HCT116 (cell line): ENCODE measurements around the gene SELENOM. TPM values are rescaled to one million over a fixed set of nuclear protein-coding genes. Genes with fewer than 3 reads are reported as not detected.

ENCODE experiments used
- ATAC-seq: fragments of 200-7000 bp; cut with Tn5 transposase; 2 replicates; pipeline ENCODE4 v1.9.1; 2020; ENCODE audit warnings: mild to moderate bottlenecking, moderate library complexity
- BruUV-seq: library from RNA; stranded (reverse); fragments of 400-500 nt; replicated peaks from 2 replicates; lab custom pipeline; 2021; lab: Mats Ljungman, UMichigan
- CTCF ChIA-PET: fragments of 300-600 bp; sonication (Branson Sonifier 250); formaldehyde crosslinking; loops from one replicate; lab custom pipeline; 2021; ENCODE audit warnings: antibody characterized with exemption; lab: Charles Lee
- POLR2A ChIA-PET: fragments of 300-600, 350-600 bp; sonication (Branson Sonifier 250); formaldehyde crosslinking; loops from one replicate; lab custom pipeline; 2021; ENCODE audit warnings: antibody characterized with exemption; lab: Charles Lee
- RAD21 ChIA-PET, 2 experiments: fragments of 300-600 bp; sonication (Branson Sonifier 250); formaldehyde crosslinking; loops; one replicate each; lab custom pipeline; 2023; ENCODE audit warnings: low total read pairs in 2 of 2; ENCODE audit not compliant: uncharacterized antibody in 2 of 2, unreplicated experiment in 2 of 2, low non-redundant PET in 1 of 2; lab: Charles Lee
- DNase-seq: peaks from one replicate; pipeline ENCODE4 v3.0.0-alpha.2; 2010; ENCODE audit warnings: low read depth, low spot score
- H2AFZ ChIP-seq: fragments of 200-600 bp; shearing (Covaris generic), sonication (generic); 2 replicates; pipeline ENCODE4 v1.6.1; 2017; ENCODE audit warnings: low read depth, mixed run types, mixed read lengths, antibody characterized with exemption, low read length; ENCODE audit not compliant: poor library complexity, severe bottlenecking
- H3K27ac ChIP-seq: 2 replicates; pipeline ENCODE4 v1.5.1; 2012; ENCODE audit warnings: low read depth, low read length
- H3K27me3 ChIP-seq: fragments of 200-600 bp; sonication (generic); 2 replicates; pipeline ENCODE4 v1.6.1; 2016; ENCODE audit warnings: mixed run types, low read length, mixed read lengths; ENCODE audit not compliant: insufficient read depth
- H3K36me3 ChIP-seq, 2 experiments: fragments of 200-500 bp in 1 of 2; fragments of 200-600 bp in 1 of 2; sonication (Bioruptor generic) in 1 of 2; sonication (generic) in 1 of 2; 2 replicates each; pipeline versions ENCODE4 v1.5.1 to v1.6.1; 2014 to 2016; ENCODE audit warnings: low read length in 2 of 2, inconsistent platforms in 1 of 2, mixed read lengths in 1 of 2, mixed run types in 1 of 2; ENCODE audit not compliant: insufficient read depth in 2 of 2, control insufficient read depth in 1 of 2
- H3K4me1 ChIP-seq, 2 experiments: fragments of 200-600 bp in 1 of 2; sonication (generic) in 1 of 2; 2 replicates each; pipeline versions ENCODE4 v1.5.1 to v1.6.1; 2012 to 2017; ENCODE audit warnings: low read length in 2 of 2, inconsistent platforms in 1 of 2, mild to moderate bottlenecking in 1 of 2, mixed read lengths in 1 of 2, mixed run types in 1 of 2, moderate library complexity in 1 of 2; ENCODE audit not compliant: insufficient read depth in 2 of 2, control insufficient read depth in 1 of 2
- H3K4me2 ChIP-seq: fragments of 200-600 bp; sonication (generic); 2 replicates; pipeline ENCODE4 v1.6.1; 2017; ENCODE audit warnings: mixed run types, low read length, mixed read lengths
- H3K4me3 ChIP-seq, 2 experiments: fragments of 200-600 bp in 1 of 2; sonication (generic) in 1 of 2; replicated peaks in 1 of 2; 2 replicates each; pipeline ENCODE4 v1.5.1; 2011 to 2016; ENCODE audit warnings: low read length in 2 of 2, control low read depth in 1 of 2, low read depth in 1 of 2, mild to moderate bottlenecking in 1 of 2, mixed read lengths in 1 of 2, mixed run types in 1 of 2
- H3K79me2 ChIP-seq: fragments of 200-600 bp; sonication (generic); 2 replicates; pipeline ENCODE4 v1.6.1; 2017; ENCODE audit warnings: mild to moderate bottlenecking, mixed run types, low read length, moderate library complexity, mixed read lengths; ENCODE audit not compliant: insufficient read depth
- H3K9ac ChIP-seq: fragments of 200-600 bp; sonication (generic); 2 replicates; pipeline ENCODE4 v1.6.1; 2016; ENCODE audit warnings: low read length, mixed read lengths
- H3K9me2 ChIP-seq: fragments of 200-600 bp; sonication (generic), shearing (Covaris generic); 2 replicates; pipeline ENCODE4 v1.6.1; 2017; ENCODE audit warnings: mixed run types, mild to moderate bottlenecking, moderate library complexity; ENCODE audit not compliant: insufficient read depth
- H3K9me3 ChIP-seq, 2 experiments: fragments of 200-500 bp in 1 of 2; fragments of 200-600 bp in 1 of 2; sonication (Bioruptor generic) in 1 of 2; sonication (generic) in 1 of 2; 2 replicates each; pipeline ENCODE4 v1.6.1; 2014 to 2017; ENCODE audit warnings: low read length in 2 of 2, mixed read lengths in 2 of 2, inconsistent platforms in 1 of 2, low read depth in 1 of 2, mild to moderate bottlenecking in 1 of 2, mixed run types in 1 of 2, moderate library complexity in 1 of 2; ENCODE audit not compliant: control insufficient read depth in 1 of 2, insufficient read depth in 1 of 2
- H4K20me1 ChIP-seq: fragments of 200-600 bp; sonication (generic), shearing (Covaris generic); 2 replicates; pipeline ENCODE4 v1.6.1; 2017; ENCODE audit warnings: mixed run types, mild to moderate bottlenecking, moderate library complexity; ENCODE audit not compliant: insufficient read depth
- CEBPB ChIP-seq: IDR thresholded peaks from 2 replicates; pipeline ENCODE4 v1.6.1; 2012; ENCODE audit warnings: low read depth
- POLR2A ChIP-seq: IDR thresholded peaks from 2 replicates; pipeline ENCODE4 v1.7.0; 2011; ENCODE audit warnings: borderline replicate concordance; ENCODE audit not compliant: insufficient read depth, insufficient read length; ENCODE audit errors: extremely low read depth
- POLR2AphosphoS5 ChIP-seq: IDR thresholded peaks from 2 replicates; pipeline ENCODE4 v1.6.1; 2011; ENCODE audit warnings: mild to moderate bottlenecking, low read depth, low read length, moderate library complexity
- SRF ChIP-seq: IDR thresholded peaks from 2 replicates; pipeline ENCODE4 v1.6.1; 2012; ENCODE audit warnings: low read depth
- TCF7L2 ChIP-seq: IDR thresholded peaks from 2 replicates; pipeline ENCODE4 v1.7.0; 2011; ENCODE audit warnings: borderline replicate concordance, inconsistent platforms; ENCODE audit not compliant: insufficient read depth, insufficient read length; ENCODE audit errors: extremely low read depth
- ZFX ChIP-seq: fragments of 450-650 bp; IDR thresholded peaks from 2 replicates; pipeline ENCODE4 v1.6.1; 2017
- intact Hi-C: fragments of 100-400 bp; cut with micrococcal nuclease; formaldehyde crosslinking; loops from 2 replicates; pipeline ENCODE4 v1.10.0; 2022
- total RNA-seq: library from RNA; stranded (reverse); gene quantifications from one replicate; pipeline ENCODE4 v1.2.1, GENCODE V29; 2021; ENCODE audit not compliant: unreplicated experiment
- TF ChIP-seq, protein P1 (sequence below): IDR thresholded peaks from 2 replicates; pipeline ENCODE4 v1.6.1; 2011; ENCODE audit warnings: mild to moderate bottlenecking, low read length, moderate library complexity; ENCODE audit not compliant: insufficient replicate concordance; ENCODE audit errors: extremely low read depth

The SELENOM gene
- total RNA-seq, 1 experiment from 2014 or later = 65.6 TPM

- no peaks in the 10 kb centered on the region; the same call in 1 of the 2 replicates for H3K79me2 ChIP-seq
- H2AFZ ChIP-seq = no peak overlapping the region
- no peak overlapping the region for H3K9ac ChIP-seq
- ChIA-PET CTCF (no interaction called here), RAD21 (no interaction called here), POLR2A (no interaction called here)
- H3K4me2 ChIP-seq = no peak overlapping the region
- no peak for ATAC-seq
- BruUV-seq = no TSS peak
- H3K4me1 ChIP-seq = peaks cover 14 to 32% of the 10 kb centered on the region in 2 experiments; a peak in 3 of 4 replicates
- intact Hi-C loops = no loop called here
- TF ChIP-seq, protein P1, sequence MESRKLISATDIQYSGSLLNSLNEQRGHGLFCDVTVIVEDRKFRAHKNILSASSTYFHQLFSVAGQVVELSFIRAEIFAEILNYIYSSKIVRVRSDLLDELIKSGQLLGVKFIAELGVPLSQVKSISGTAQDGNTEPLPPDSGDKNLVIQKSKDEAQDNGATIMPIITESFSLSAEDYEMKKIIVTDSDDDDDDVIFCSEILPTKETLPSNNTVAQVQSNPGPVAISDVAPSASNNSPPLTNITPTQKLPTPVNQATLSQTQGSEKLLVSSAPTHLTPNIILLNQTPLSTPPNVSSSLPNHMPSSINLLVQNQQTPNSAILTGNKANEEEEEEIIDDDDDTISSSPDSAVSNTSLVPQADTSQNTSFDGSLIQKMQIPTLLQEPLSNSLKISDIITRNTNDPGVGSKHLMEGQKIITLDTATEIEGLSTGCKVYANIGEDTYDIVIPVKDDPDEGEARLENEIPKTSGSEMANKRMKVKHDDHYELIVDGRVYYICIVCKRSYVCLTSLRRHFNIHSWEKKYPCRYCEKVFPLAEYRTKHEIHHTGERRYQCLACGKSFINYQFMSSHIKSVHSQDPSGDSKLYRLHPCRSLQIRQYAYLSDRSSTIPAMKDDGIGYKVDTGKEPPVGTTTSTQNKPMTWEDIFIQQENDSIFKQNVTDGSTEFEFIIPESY = no peak
- TF ChIP-seq TCF7L2 (no peak), ZFX (no peak), SRF (no peak), POLR2A (no peak)
- H3K27me3 ChIP-seq = no peaks in the 10 kb centered on the region
- H3K9me2 ChIP-seq = no peaks in the 10 kb centered on the region
- no peak for DNase-seq
- no peaks in the 10 kb centered on the region for H3K9me3 ChIP-seq
- H4K20me1 ChIP-seq = no peaks in the 10 kb centered on the region
- H3K4me3 ChIP-seq = no peak overlapping the region
- H3K27ac ChIP-seq = no peak overlapping the region
- H3K36me3 ChIP-seq = peaks cover 5 to 15% of the 10 kb centered on the region in 2 experiments; a peak in 2 of 4 replicates
These were observed 2.5 kb downstream of the SELENOM start for GRCh38 chr22:31104869-31105268.

GRCh38 chr22:31103899-31104694 is 3.3 kb downstream of the SELENOM start:
- Histone ChIP-seq H3K27me3 (no peaks in the 10 kb centered on the region), H4K20me1 (no peaks in the 10 kb centered on the region), H2AFZ (no peak overlapping the region), H3K27ac (no peak overlapping the region), H3K36me3 (peaks cover 11 to 22% of the 10 kb centered on the region in 2 experiments; a peak in 3 of 4 replicates), H3K79me2 (no peaks in the 10 kb centered on the region; the same call in 1 of the 2 replicates), H3K9me2 (no peaks in the 10 kb centered on the region)
- ATAC-seq (no peak), DNase-seq (no peak)
- intact Hi-C loops = no loop called here
- ChIA-PET RAD21 (no interaction called here), CTCF (interaction anchor here (1.5 kb wide), 1 partner anchor 19 kb away, joined by 6 read pairs; no protein-coding TSS in a partner anchor), POLR2A (no interaction called here)
- no TSS peak for BruUV-seq
- no peak for TF ChIP-seq CEBPB
- TF ChIP-seq POLR2AphosphoS5 = peak; percentile 28; the same call in 1 of the 2 replicates
- TF ChIP-seq, all 23 proteins: peak for 1
- Histone ChIP-seq H3K9ac (no peak overlapping the region), H3K4me1 (peaks cover 14 to 32% of the 10 kb centered on the region in 2 experiments; a peak in 3 of 4 replicates), H3K9me3 (no peaks in the 10 kb centered on the region), H3K4me3 (no peak overlapping the region), H3K4me2 (no peak overlapping the region)
